NCI-H1417 treated with DMSO at 0.1 percent for 48 hours (cell line): Measurements from ENCODE around the gene SERTAD2.

ENCODE experiments used
- DNase-seq: peaks from one replicate; lab custom pipeline; 2025; lab: John Stamatoyannopoulos, UW

Gene SERTAD2

GRCh38 chr2:64672708-64673107 lies 19.0 kb upstream of the SERTAD2 start:
- no peak for DNase-seq

- no peak for DNase-seq
Measured at GRCh38 chr2:64670047-64670446, 16.3 kb upstream of the SERTAD2 start.

- DNase-seq: no peak
Measured at GRCh38 chr2:64669288-64669687, 15.6 kb upstream of the SERTAD2 start.

GRCh38 chr2:64668542-64668941 lies 14.8 kb upstream of the SERTAD2 start:
- no peak for DNase-seq

GRCh38 chr2:64667535-64667934 lies 13.8 kb upstream of the SERTAD2 start:
- no peak for DNase-seq

GRCh38 chr2:64666810-64667438 lies 13.2 kb upstream of the SERTAD2 start:
- DNase-seq: no peak

- no peak for DNase-seq
Measured at GRCh38 chr2:64665709-64666108, 12.0 kb upstream of the SERTAD2 start.

- no peak for DNase-seq
Measured at GRCh38 chr2:64663402-64663801, 9.7 kb upstream of the SERTAD2 start.

- DNase-seq: no peak
Measured at GRCh38 chr2:64661741-64662169, 8.0 kb upstream of the SERTAD2 start.

- no peak for DNase-seq
Measured at GRCh38 chr2:64659252-64659651, 5.5 kb upstream of the SERTAD2 start.

- no peak for DNase-seq
Measured at GRCh38 chr2:64658269-64658668, 4.6 kb upstream of the SERTAD2 start.

- DNase-seq: no peak
Measured at GRCh38 chr2:64657411-64657810, 3.7 kb upstream of the SERTAD2 start.

GRCh38 chr2:64656379-64656778 lies 2.7 kb upstream of the SERTAD2 start:
- DNase-seq: no peak

GRCh38 chr2:64655873-64656272 lies 2.2 kb upstream of the SERTAD2 start:
- no peak for DNase-seq

GRCh38 chr2:64655018-64655664 lies 1.4 kb upstream of the SERTAD2 start:
- DNase-seq: no peak

- DNase-seq: no peak
Measured at GRCh38 chr2:64654063-64654811, 524 bp upstream of the SERTAD2 start.

GRCh38 chr2:64652231-64653108 lies 1.2 kb downstream of the SERTAD2 start:
- no peak for DNase-seq

- DNase-seq: no peak
Measured at GRCh38 chr2:64651590-64651989, 2.1 kb downstream of the SERTAD2 start.

- DNase-seq: no peak
Measured at GRCh38 chr2:64650722-64651338, 2.9 kb downstream of the SERTAD2 start.

- DNase-seq: no peak
Measured at GRCh38 chr2:64650296-64650695, 3.4 kb downstream of the SERTAD2 start.

GRCh38 chr2:64649626-64650025 lies 4.1 kb downstream of the SERTAD2 start:
- no peak for DNase-seq

GRCh38 chr2:64649013-64649484 lies 4.7 kb downstream of the SERTAD2 start:
- DNase-seq: no peak
